Activated T-helper 2 cell treated with anti-CD3 and anti-CD28 coated beads, Interferon-gamma antibody, Interleukin-2, Interleukin-4, amounts not matched to agents 10 μg/mL and 5 μg/mL and 100 μg/mL, durations not matched to agents 14 hours and 24 hours and 36 hours (primary cell): ENCODE results near the gene ZNF467. TPM values are rescaled to one million over a fixed set of nuclear protein-coding genes. Genes with fewer than 3 reads are reported as not detected.

ENCODE experiments used
- DNase-seq: peaks from one replicate; pipeline ENCODE4 v3.0.0; 2021; ENCODE audit warnings: low spot score
- H3K27ac Mint-ChIP-seq: one replicate; pipeline ENCODE4 v1.8.0; 2021; ENCODE audit warnings: mixed read lengths
- H3K27me3 Mint-ChIP-seq: one replicate; pipeline ENCODE4 v1.8.0; 2021; ENCODE audit warnings: low read depth, mixed read lengths
- H3K36me3 Mint-ChIP-seq: one replicate; pipeline ENCODE4 v1.8.0; 2021; ENCODE audit warnings: low read depth, mixed read lengths
- H3K4me1 Mint-ChIP-seq: one replicate; pipeline ENCODE4 v1.8.0; 2021; ENCODE audit warnings: low read depth, mixed read lengths
- H3K4me3 Mint-ChIP-seq: one replicate; pipeline ENCODE4 v1.8.0; 2021; ENCODE audit warnings: low read depth, mild to moderate bottlenecking, moderate library complexity, mixed read lengths
- H3K9me3 Mint-ChIP-seq: one replicate; pipeline ENCODE4 v1.8.0; 2021; ENCODE audit warnings: mixed read lengths
- intact Hi-C: fragments of 100-400 bp; cut with micrococcal nuclease; formaldehyde crosslinking; loops from one replicate; pipeline ENCODE4 v1.15.1; 2023
- total RNA-seq: library from RNA; stranded (reverse); gene quantifications from 2 replicates; pipeline ENCODE4 v1.2.3, GENCODE V29; 2022

ZNF467 gene
- total RNA-seq, 1 donor from 2014 or later = not detected

GRCh38 chr7:149728491-149729375 is 44.7 kb downstream of the ZNF467 start:
- no peaks in the 10 kb centered on the region for H3K27me3 Mint-ChIP-seq
- no peaks in the 10 kb centered on the region for H3K9me3 Mint-ChIP-seq
- no peaks in the 10 kb centered on the region for H3K4me1 Mint-ChIP-seq
- H3K4me3 Mint-ChIP-seq = no peak overlapping the region
- no peak overlapping the region for H3K27ac Mint-ChIP-seq
- intact Hi-C loops = no loop called here
- DNase-seq = no peak
- H3K36me3 Mint-ChIP-seq = no peaks in the 10 kb centered on the region

GRCh38 chr7:149727899-149728476 is 45.4 kb downstream of the ZNF467 start:
- Mint-ChIP-seq H3K36me3 (no peaks in the 10 kb centered on the region), H3K4me1 (no peaks in the 10 kb centered on the region)

GRCh38 chr7:149727053-149727898 is 46.1 kb downstream of the ZNF467 start:
- intact Hi-C loops = no loop called here
- H3K4me1 Mint-ChIP-seq = no peaks in the 10 kb centered on the region
- no peak for DNase-seq
- no peaks in the 10 kb centered on the region for H3K27me3 Mint-ChIP-seq
- no peak overlapping the region for H3K4me3 Mint-ChIP-seq
- no peaks in the 10 kb centered on the region for H3K9me3 Mint-ChIP-seq
- H3K36me3 Mint-ChIP-seq = no peaks in the 10 kb centered on the region
- no peak overlapping the region for H3K27ac Mint-ChIP-seq

More at GRCh38 chr7:149727899-149728476, 45.4 kb downstream of the ZNF467 start:
- Mint-ChIP-seq H3K27me3 (no peaks in the 10 kb centered on the region), H3K9me3 (no peaks in the 10 kb centered on the region), H3K27ac (no peak overlapping the region), H3K4me3 (no peak overlapping the region)
- no peak for DNase-seq
- intact Hi-C loops = no loop called here

GRCh38 chr7:149725916-149726315 is 47.5 kb downstream of the ZNF467 start:
- Mint-ChIP-seq H3K9me3 (no peaks in the 10 kb centered on the region), H3K36me3 (no peaks in the 10 kb centered on the region), H3K27ac (no peak overlapping the region), H3K4me3 (no peak overlapping the region), H3K27me3 (no peaks in the 10 kb centered on the region), H3K4me1 (no peaks in the 10 kb centered on the region)
- intact Hi-C loops = no loop called here
- DNase-seq = no peak

GRCh38 chr7:149725426-149725821 is 48.0 kb downstream of the ZNF467 start:
- intact Hi-C loops = no loop called here
- Mint-ChIP-seq H3K4me1 (no peaks in the 10 kb centered on the region), H3K27ac (no peak overlapping the region)

GRCh38 chr7:149724661-149725425 is 48.5 kb downstream of the ZNF467 start:
- no peaks in the 10 kb centered on the region for H3K9me3 Mint-ChIP-seq
- intact Hi-C loops = no loop called here
- DNase-seq = no peak
- H3K36me3 Mint-ChIP-seq = no peaks in the 10 kb centered on the region
- H3K4me1 Mint-ChIP-seq = no peaks in the 10 kb centered on the region
- no peak overlapping the region for H3K27ac Mint-ChIP-seq
- no peak overlapping the region for H3K4me3 Mint-ChIP-seq
- no peaks in the 10 kb centered on the region for H3K27me3 Mint-ChIP-seq

More at GRCh38 chr7:149725426-149725821, 48.0 kb downstream of the ZNF467 start:
- Mint-ChIP-seq H3K36me3 (no peaks in the 10 kb centered on the region), H3K27me3 (no peaks in the 10 kb centered on the region), H3K9me3 (no peaks in the 10 kb centered on the region), H3K4me3 (no peak overlapping the region)
- DNase-seq = no peak

GRCh38 chr7:149723795-149724495 is 49.4 kb downstream of the ZNF467 start:
- H3K4me1 Mint-ChIP-seq = peaks cover 6% of the 10 kb centered on the region
- no peaks in the 10 kb centered on the region for H3K36me3 Mint-ChIP-seq
- H3K4me3 Mint-ChIP-seq = no peak overlapping the region
- no peaks in the 10 kb centered on the region for H3K9me3 Mint-ChIP-seq
- intact Hi-C loops = no loop called here
- H3K27ac Mint-ChIP-seq = no peak overlapping the region
- DNase-seq = no peak
- no peaks in the 10 kb centered on the region for H3K27me3 Mint-ChIP-seq

GRCh38 chr7:149723082-149723767 is 50.2 kb downstream of the ZNF467 start:
- Mint-ChIP-seq H3K4me1 (peaks cover 8% of the 10 kb centered on the region), H3K27ac (no peak overlapping the region), H3K4me3 (no peak overlapping the region), H3K27me3 (no peaks in the 10 kb centered on the region), H3K36me3 (no peaks in the 10 kb centered on the region), H3K9me3 (no peaks in the 10 kb centered on the region)
- intact Hi-C loops = no loop called here
- DNase-seq = no peak

- no peak overlapping the region for H3K27ac Mint-ChIP-seq
- no peak for DNase-seq
- intact Hi-C loops = no loop called here
- no peaks in the 10 kb centered on the region for H3K27me3 Mint-ChIP-seq
- H3K4me1 Mint-ChIP-seq = peaks cover 8% of the 10 kb centered on the region
- no peaks in the 10 kb centered on the region for H3K36me3 Mint-ChIP-seq
- no peaks in the 10 kb centered on the region for H3K9me3 Mint-ChIP-seq
- H3K4me3 Mint-ChIP-seq = no peak overlapping the region
Observed at GRCh38 chr7:149722356-149722957, 50.9 kb downstream of the ZNF467 start.

- Mint-ChIP-seq H3K4me3 (no peak overlapping the region), H3K27me3 (no peaks in the 10 kb centered on the region), H3K27ac (no peak overlapping the region), H3K4me1 (peaks cover 8% of the 10 kb centered on the region), H3K9me3 (no peaks in the 10 kb centered on the region), H3K36me3 (no peaks in the 10 kb centered on the region)
- intact Hi-C loops = no loop called here
- no peak for DNase-seq
Observed at GRCh38 chr7:149721084-149721601, 52.2 kb downstream of the ZNF467 start.
